Erythroblast (primary cell): ENCODE measurements around the gene FILIP1.

Experiments used
- GATA1 ChIP-seq: IDR thresholded peaks from 2 replicates; pipeline ENCODE4 v1.6.1; 2011; ENCODE audit warnings: low read depth, mild to moderate bottlenecking, control low read depth, low read length, moderate library complexity
- POLR2A ChIP-seq: IDR thresholded peaks from 2 replicates; pipeline ENCODE4 v1.6.1; 2011; ENCODE audit warnings: mild to moderate bottlenecking, low read length

DNA sequence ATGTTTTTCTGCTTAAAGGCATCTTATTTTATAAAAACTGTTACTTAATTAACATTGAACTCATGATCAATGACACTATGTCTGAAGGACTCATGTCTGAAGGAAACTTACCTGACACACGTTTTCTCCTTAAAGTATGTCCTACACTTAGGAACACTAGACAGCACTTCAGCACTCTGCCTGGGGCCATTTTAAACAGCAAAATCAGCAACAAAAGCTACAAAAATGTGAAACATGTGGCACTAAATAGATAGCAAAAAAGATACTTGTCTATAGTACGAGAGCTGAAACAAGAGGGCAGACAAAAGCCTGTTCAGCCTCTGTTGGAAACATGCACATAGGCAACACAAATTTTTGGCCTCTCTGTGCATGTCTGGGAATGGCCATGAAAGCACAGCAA is 115.5 kb downstream of the FILIP1 start:
- TF ChIP-seq POLR2A (no peak), GATA1 (no peak)
